Esophagus muscularis mucosa (tissue), 4 donors: ENCODE measurements around the gene UQCR10. TPM values are rescaled to one million over a fixed set of nuclear protein-coding genes. Genes with fewer than 3 reads are reported as not detected.

Source experiments
- DNase-seq: peaks from one replicate; pipeline ENCODE4 v3.0.0-alpha.2; 2017; ENCODE audit errors: extremely low spot score
- H3K27ac ChIP-seq, 4 donors: fragments of 200-600 bp; sonication (generic); replicated peaks in 1 of 4; 1 replicate in 3 of 4; 2 replicates in 1 of 4; pipeline ENCODE4 v1.5.1; 2016 to 2019; ENCODE audit warnings: mild to moderate bottlenecking in 1 of 4
- H3K27me3 ChIP-seq, 4 donors: fragments of 200-600 bp; sonication (generic); one replicate each; pipeline versions ENCODE4 v1.5.1 to v1.6.0; 2016 to 2019
- H3K36me3 ChIP-seq, 4 donors: fragments of 200-600 bp; sonication (generic); one replicate each; pipeline ENCODE4 v1.5.1; 2016 to 2019
- H3K4me1 ChIP-seq, 4 donors: fragments of 200-600 bp; sonication (generic); one replicate each; pipeline ENCODE4 v1.5.1; 2016 to 2019
- H3K4me3 ChIP-seq, 4 donors: fragments of 200-600 bp; sonication (generic); 1 replicate in 2 of 4; 2 replicates in 2 of 4; pipeline ENCODE4 v1.5.1; 2016 to 2019; ENCODE audit warnings: mild to moderate bottlenecking in 4 of 4, moderate library complexity in 1 of 4
- H3K9me3 ChIP-seq, 4 donors: fragments of 200-600 bp; sonication (generic); 1 replicate in 3 of 4; 2 replicates in 1 of 4; pipeline ENCODE4 v1.5.1; 2016 to 2019
- EP300 ChIP-seq: sonication (generic); formaldehyde crosslinking; IDR thresholded peaks from one replicate; pipeline ENCODE4 v1.6.1; 2017; ENCODE audit warnings: antibody characterized with exemption
- POLR2A ChIP-seq: fragments of 450-650 bp; IDR thresholded peaks from one replicate; pipeline ENCODE4 v1.6.1; 2017; ENCODE audit warnings: antibody characterized with exemption, moderate library complexity, mild to moderate bottlenecking, low read depth
- POLR2AphosphoS5 ChIP-seq, 2 donors: sonication (generic); formaldehyde crosslinking; IDR thresholded peaks; one replicate each; pipeline ENCODE4 v1.6.1; 2017; ENCODE audit warnings: antibody characterized with exemption in 2 of 2
- WGBS: methylation state at CpG from one replicate; pipeline ENCODE4 v1.1.5; 2018; 5-methylcytosine and 5-hydroxymethylcytosine counted together
- intact Hi-C: fragments of 100-400 bp; cut with DNase I; formaldehyde crosslinking; loops from one replicate; pipeline ENCODE4 v1.15.1; 2023
- small RNA-seq, 3 donors: library from RNA; depleted of rRNA; stranded (forward); fragments of <200 nt; gene quantifications; one replicate each; pipeline ENCODE3, GENCODE V24; 2016
- total RNA-seq, 4 donors: library from RNA; depleted of rRNA; stranded (reverse); fragments of >200 nt; gene quantifications; one replicate each; pipeline versions ENCODE4 v1.1.0 to v1.2.1, GENCODE V29; 2016

UQCR10 gene
- total RNA-seq, 4 donors from 2014 or later: 57.5 to 81.7 (median 59.0) TPM

- Histone ChIP-seq H3K27me3 (no peaks in the 10 kb centered on the region), H3K4me3 (no peak overlapping the region), H3K27ac (no peak overlapping the region), H3K9me3 (no peaks in the 10 kb centered on the region), H3K4me1 (peaks cover 22 to 32% (median 24%) of the 10 kb centered on the region in 4 donors), H3K36me3 (peaks cover 35 to 100% (median 77%) of the 10 kb centered on the region in 4 donors)
- intact Hi-C loops: no loop called here
- no peak for DNase-seq
- no peak for TF ChIP-seq EP300
- 92% methylated on average over 1 of the region's 1 CpG for WGBS
These were observed 50.6 kb downstream of the UQCR10 start for GRCh38 chr22:29817724-29818123.

- Histone ChIP-seq H3K36me3 (peaks cover 30 to 100% (median 78%) of the 10 kb centered on the region in 4 donors), H3K9me3 (no peaks in the 10 kb centered on the region), H3K27me3 (no peaks in the 10 kb centered on the region), H3K4me1 (peaks cover 22 to 32% (median 24%) of the 10 kb centered on the region in 4 donors), H3K4me3 (no peak overlapping the region), H3K27ac (no peak overlapping the region)
- intact Hi-C loops: no loop called here
- TF ChIP-seq EP300 (no peak), POLR2A (no peak), POLR2AphosphoS5 (IDR thresholded peaks at IDR 0.05) (no peak)
- 85% methylated on average over 2 of the region's 2 CpGs for WGBS
- no peak for DNase-seq
These were observed 52.3 kb downstream of the UQCR10 start for GRCh38 chr22:29819501-29819900.

Small RNA genes lying within 50 kb of the gene (small RNA-seq; reads per million reads assigned to genes)
- 0 reads per million in 3 donors for gene RF00019

Other genes with a start within 250 kb of the UQCR10 start
- gene THOC5, start 213.6 kb upstream of the UQCR10 start, total RNA-seq: 10 to 100 TPM; 38.6 to 56.1 (median 48.6) TPM
- 10 to 100 TPM in 2 of 4 donors, 1 to 10 TPM in 2; 5.6 to 17.7 (median 10.8) TPM for gene NIPSNAP1, start 186.3 kb upstream of the UQCR10 start, total RNA-seq
- gene NF2, start 163.7 kb upstream of the UQCR10 start, total RNA-seq: 10 to 100 TPM; 34.5 to 47.3 (median 42.0) TPM
- under 1 TPM; under 0.01 to 0.99 (median 0.54) TPM for gene CABP7, start 47.4 kb upstream of the UQCR10 start, total RNA-seq
- gene ZMAT5, start 362 bp upstream of the UQCR10 start, total RNA-seq: 10 to 100 TPM; 13.3 to 33.8 (median 23.1) TPM
- gene ASCC2, start 70.9 kb downstream of the UQCR10 start, total RNA-seq: 10 to 100 TPM; 20.5 to 32.6 (median 25.1) TPM
- 10 to 100 TPM; 33.5 to 46.5 (median 40.8) TPM for gene MTMR3, start 115.8 kb downstream of the UQCR10 start, total RNA-seq